Measurements from ENCODE around the gene ACACA.

Gene ACACA

DNA sequence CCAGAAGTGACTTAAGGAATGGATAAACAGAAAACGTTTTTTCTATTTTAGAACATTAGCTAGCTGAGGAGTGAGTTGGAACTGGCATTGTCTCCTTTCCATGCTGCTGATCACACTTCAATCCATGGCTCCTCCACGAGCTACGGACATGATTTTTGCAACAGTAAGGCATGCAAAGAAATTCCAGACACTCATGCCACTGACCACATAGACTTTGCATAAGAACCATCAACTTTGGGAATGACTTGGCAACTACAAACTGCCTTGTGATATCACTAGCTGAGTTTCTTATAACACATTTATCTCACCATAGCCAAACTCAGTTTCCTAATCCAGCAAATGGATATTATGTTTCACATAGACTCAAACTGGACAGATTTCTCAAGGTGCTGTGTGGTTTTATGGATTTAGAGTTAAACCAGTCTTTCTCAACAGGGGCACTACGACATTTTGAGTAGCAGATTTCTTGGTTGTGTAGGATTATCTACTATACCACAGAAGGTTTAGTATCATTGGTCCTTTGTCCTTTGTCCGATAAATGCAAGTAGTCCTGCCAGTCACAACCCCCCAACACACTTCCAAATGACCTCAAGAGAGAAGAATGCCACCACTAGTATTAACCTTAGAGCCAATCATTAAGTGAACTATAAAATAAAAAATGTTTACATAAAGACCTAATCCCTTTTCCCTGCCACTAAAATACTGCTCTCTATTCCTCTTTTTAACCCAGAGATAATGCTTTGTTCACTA, 79.1 kb downstream of the ACACA start:
- peaks cover 30 to 41% of the 10 kb centered on the region in 2 experiments for H3K36me3 ChIP-seq (ENCODE audit: control insufficient read depth in 2 of 2, insufficient read depth in 1 of 2, low read length in 2 of 2)
- POLR2A ChIA-PET, result no interaction called here
- no peak overlapping the region for H3K4me3 ChIP-seq (ENCODE audit: low read depth, low read length)
- CTCF ChIA-PET, result interaction anchor here (0.5 kb wide), 1 partner anchor 10 kb away, joined by 5 read pairs; no protein-coding TSS in a partner anchor
- 0 out of 2 replicates have a peak, but pooled peaks have one; percentile 26 for TF ChIP-seq SP7 (tag by site-specific recombination; IDR thresholded peaks at IDR 0.05)
- TF ChIP-seq, protein P1, sequence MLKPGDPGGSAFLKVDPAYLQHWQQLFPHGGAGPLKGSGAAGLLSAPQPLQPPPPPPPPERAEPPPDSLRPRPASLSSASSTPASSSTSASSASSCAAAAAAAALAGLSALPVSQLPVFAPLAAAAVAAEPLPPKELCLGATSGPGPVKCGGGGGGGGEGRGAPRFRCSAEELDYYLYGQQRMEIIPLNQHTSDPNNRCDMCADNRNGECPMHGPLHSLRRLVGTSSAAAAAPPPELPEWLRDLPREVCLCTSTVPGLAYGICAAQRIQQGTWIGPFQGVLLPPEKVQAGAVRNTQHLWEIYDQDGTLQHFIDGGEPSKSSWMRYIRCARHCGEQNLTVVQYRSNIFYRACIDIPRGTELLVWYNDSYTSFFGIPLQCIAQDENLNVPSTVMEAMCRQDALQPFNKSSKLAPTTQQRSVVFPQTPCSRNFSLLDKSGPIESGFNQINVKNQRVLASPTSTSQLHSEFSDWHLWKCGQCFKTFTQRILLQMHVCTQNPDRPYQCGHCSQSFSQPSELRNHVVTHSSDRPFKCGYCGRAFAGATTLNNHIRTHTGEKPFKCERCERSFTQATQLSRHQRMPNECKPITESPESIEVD (tag by site-specific recombination; IDR thresholded peaks at IDR 0.05), result peak; percentile 4; the same call in 1 of the 2 replicates
- TF ChIP-seq FEZF1 (tag by site-specific recombination; IDR thresholded peaks at IDR 0.05), result 0 out of 2 replicates have a peak, but pooled peaks have one; percentile 20
- TF ChIP-seq, protein P2, sequence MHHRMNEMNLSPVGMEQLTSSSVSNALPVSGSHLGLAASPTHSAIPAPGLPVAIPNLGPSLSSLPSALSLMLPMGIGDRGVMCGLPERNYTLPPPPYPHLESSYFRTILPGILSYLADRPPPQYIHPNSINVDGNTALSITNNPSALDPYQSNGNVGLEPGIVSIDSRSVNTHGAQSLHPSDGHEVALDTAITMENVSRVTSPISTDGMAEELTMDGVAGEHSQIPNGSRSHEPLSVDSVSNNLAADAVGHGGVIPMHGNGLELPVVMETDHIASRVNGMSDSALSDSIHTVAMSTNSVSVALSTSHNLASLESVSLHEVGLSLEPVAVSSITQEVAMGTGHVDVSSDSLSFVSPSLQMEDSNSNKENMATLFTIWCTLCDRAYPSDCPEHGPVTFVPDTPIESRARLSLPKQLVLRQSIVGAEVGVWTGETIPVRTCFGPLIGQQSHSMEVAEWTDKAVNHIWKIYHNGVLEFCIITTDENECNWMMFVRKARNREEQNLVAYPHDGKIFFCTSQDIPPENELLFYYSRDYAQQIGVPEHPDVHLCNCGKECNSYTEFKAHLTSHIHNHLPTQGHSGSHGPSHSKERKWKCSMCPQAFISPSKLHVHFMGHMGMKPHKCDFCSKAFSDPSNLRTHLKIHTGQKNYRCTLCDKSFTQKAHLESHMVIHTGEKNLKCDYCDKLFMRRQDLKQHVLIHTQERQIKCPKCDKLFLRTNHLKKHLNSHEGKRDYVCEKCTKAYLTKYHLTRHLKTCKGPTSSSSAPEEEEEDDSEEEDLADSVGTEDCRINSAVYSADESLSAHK (tag by site-specific recombination; IDR thresholded peaks at IDR 0.05), result no peak
- no peak for TF ChIP-seq ZNF24 (tag by site-specific recombination; IDR thresholded peaks at IDR 0.05)
- no peak for TF ChIP-seq ZNF18 (tag by site-specific recombination; IDR thresholded peaks at IDR 0.05)
- H3K4me1 ChIP-seq (ENCODE audit: control insufficient read depth, insufficient read depth, low read length), result peaks cover 10% of the 10 kb centered on the region; the same call in 1 of the 2 replicates
- 0 out of 2 replicates have a peak overlapping the region, but pooled peaks have one; percentile 24 for H3K27ac ChIP-seq (ENCODE audit: extremely low read depth, low read depth, low read length)
- H3K9me3 ChIP-seq (ENCODE audit: control insufficient read depth, insufficient read depth, low read depth, low read length), result no peaks in the 10 kb centered on the region

- H3K27ac ChIP-seq (ENCODE audit: extremely low read depth, low read depth, low read length), result no peak overlapping the region; the same call in 1 of the 2 replicates
- H3K4me1 ChIP-seq (ENCODE audit: control insufficient read depth, insufficient read depth, low read length), result peaks cover 7% of the 10 kb centered on the region; the same call in 1 of the 2 replicates
- H3K36me3 ChIP-seq (ENCODE audit: control insufficient read depth in 2 of 2, insufficient read depth in 1 of 2, low read length in 2 of 2), result peaks cover 15 to 26% of the 10 kb centered on the region in 2 experiments
- TF ChIP-seq ZBTB8A (tag by site-specific recombination; IDR thresholded peaks at IDR 0.05) (no peak), ZFP41 (tag by site-specific recombination; IDR thresholded peaks at IDR 0.05; ENCODE audit: borderline replicate concordance) (no peak), ZNF121 (tag by site-specific recombination; IDR thresholded peaks at IDR 0.05) (peak; percentile 71; the same call in 1 of the 2 replicates), KLF7 (tag by site-specific recombination; IDR thresholded peaks at IDR 0.05; ENCODE audit: borderline replicate concordance) (no peak), ZFP3 (tag by site-specific recombination; IDR thresholded peaks at IDR 0.05; ENCODE audit: low read depth) (no peak), ZNF18 (tag by site-specific recombination; IDR thresholded peaks at IDR 0.05) (no peak)
- TF ChIP-seq, protein P3, sequence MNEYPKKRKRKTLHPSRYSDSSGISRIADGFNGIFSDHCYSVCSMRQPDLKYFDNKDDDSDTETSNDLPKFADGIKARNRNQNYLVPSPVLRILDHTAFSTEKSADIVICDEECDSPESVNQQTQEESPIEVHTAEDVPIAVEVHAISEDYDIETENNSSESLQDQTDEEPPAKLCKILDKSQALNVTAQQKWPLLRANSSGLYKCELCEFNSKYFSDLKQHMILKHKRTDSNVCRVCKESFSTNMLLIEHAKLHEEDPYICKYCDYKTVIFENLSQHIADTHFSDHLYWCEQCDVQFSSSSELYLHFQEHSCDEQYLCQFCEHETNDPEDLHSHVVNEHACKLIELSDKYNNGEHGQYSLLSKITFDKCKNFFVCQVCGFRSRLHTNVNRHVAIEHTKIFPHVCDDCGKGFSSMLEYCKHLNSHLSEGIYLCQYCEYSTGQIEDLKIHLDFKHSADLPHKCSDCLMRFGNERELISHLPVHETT (tag by site-specific recombination; IDR thresholded peaks at IDR 0.05), result no peak
- ChIA-PET POLR2A (interaction anchor here (1.8 kb wide), 1 partner anchor 36 kb away, joined by 4 read pairs; no protein-coding TSS in a partner anchor), CTCF (no interaction called here)
- no peaks in the 10 kb centered on the region for H3K9me3 ChIP-seq (ENCODE audit: control insufficient read depth, insufficient read depth, low read depth, low read length)
- H3K4me3 ChIP-seq (ENCODE audit: low read depth, low read length), result no peak overlapping the region
Measured at GRCh38 chr17:37322826-37323561, 83.6 kb downstream of the ACACA start.

Measured in HEK293 (cell line).